ENCODE results near the gene CNOT11.
"Not testable (repeated sequence)": the region's sequence is repeated elsewhere in the genome, so short reads cannot be mapped to it uniquely, and the experiment has no call there.

- not testable (repeated sequence) for TF ChIP-seq CTCF (IDR thresholded peaks at IDR 0.05; ENCODE audit: low read length); EZH2 (IDR thresholded peaks at IDR 0.05; ENCODE audit: borderline replicate concordance, low read length)
These were observed 7.2 kb upstream of the CNOT11 start for GRCh38 chr2:101245468-101245867.
